K562 (cell line): Measurements from ENCODE around the gene RBBP7. TPM values are rescaled to one million over a fixed set of nuclear protein-coding genes. Genes with fewer than 3 reads are reported as not detected.

Source experiments
- ATAC-seq: fragments of 200-7000 bp; cut with Tn5 transposase; 3 replicates; pipeline ENCODE4 v1.9.1; 2020; ENCODE audit warnings: moderate library complexity
- BruUV-seq: library from RNA; stranded (reverse); fragments of 400-500 nt; replicated peaks from 2 replicates; lab custom pipeline; 2021; lab: Mats Ljungman, UMichigan
- CTCF ChIA-PET: fragments of 300-600 bp; formaldehyde crosslinking; extraction: SDS; loops from one replicate; lab custom pipeline; 2021; ENCODE audit warnings: low intra/inter-chr PET ratio; lab: Yijun Ruan, JAX
- POLR2A ChIA-PET: fragments of 300-600, 350-650 bp; sonication (Branson Sonifier 250); formaldehyde crosslinking; extraction: SDS; loops from one replicate; lab custom pipeline; 2021; ENCODE audit warnings: antibody characterized with exemption, inconsistent platforms; lab: Yijun Ruan, JAX
- DNase-seq, 4 experiments: peaks; one replicate each; pipeline versions ENCODE4 v3.0.0 to v3.0.0-alpha.2; 2011 to 2018; ENCODE audit warnings: low spot score in 3 of 4, mixed read lengths in 3 of 4; ENCODE audit errors: extremely low read depth in 1 of 4
- FAIRE-seq: peaks from 2 replicates; lab custom pipeline; 2011; peaks lifted over from hg19 to GRCh38; lab: Jason Lieb, UNC
- H2AFZ ChIP-seq: 2 replicates; pipeline ENCODE4 v1.6.0; 2011; ENCODE audit warnings: low read depth, low read length, control low read depth, inconsistent platforms
- H3K27ac ChIP-seq: fragments of 200-600 bp; 3 replicates; pipeline ENCODE4 v1.8.0; 2011; ENCODE audit warnings: low read depth, mild to moderate bottlenecking, control low read depth, inconsistent platforms, low read length, moderate library complexity, mixed read lengths; ENCODE audit errors: extremely low read depth
- H3K27me3 ChIP-seq, 2 experiments: fragments of 300-600 bp in 1 of 2; 2 replicates in 1 of 2; 3 replicates in 1 of 2; pipeline versions ENCODE4 v1.6.0 to v1.8.0; 2011; ENCODE audit warnings: inconsistent platforms in 2 of 2, low read length in 2 of 2, mild to moderate bottlenecking in 1 of 2, mixed read lengths in 1 of 2, moderate library complexity in 1 of 2; ENCODE audit not compliant: control insufficient read depth in 2 of 2, insufficient read depth in 2 of 2
- H3K36me3 ChIP-seq: fragments of 300-600 bp; 3 replicates; pipeline ENCODE4 v1.8.0; 2011; ENCODE audit warnings: mild to moderate bottlenecking, low read length, inconsistent platforms; ENCODE audit not compliant: control insufficient read depth, insufficient read depth
- H3K4me1 ChIP-seq, 2 experiments: fragments of 200-600 bp in 1 of 2; replicated peaks in 1 of 2; 2 replicates in 1 of 2; 3 replicates in 1 of 2; pipeline versions ENCODE4 v1.5.1 to v1.8.0; 2011; ENCODE audit warnings: inconsistent platforms in 2 of 2, low read length in 2 of 2, mild to moderate bottlenecking in 1 of 2, mixed read lengths in 1 of 2, moderate library complexity in 1 of 2; ENCODE audit not compliant: control insufficient read depth in 2 of 2, insufficient read depth in 2 of 2
- H3K4me2 ChIP-seq: 2 replicates; pipeline ENCODE4 v1.6.1; 2011; ENCODE audit warnings: low read length, control low read depth, inconsistent platforms, mixed read lengths; ENCODE audit not compliant: insufficient read depth
- H3K4me3 ChIP-seq: fragments of 200-600 bp; sonication (generic), shearing (Covaris generic); 2 replicates; pipeline ENCODE4 v1.5.1; 2016; ENCODE audit warnings: control low read depth, inconsistent platforms
- H3K79me2 ChIP-seq: fragments of 200-600 bp; 3 replicates; pipeline ENCODE4 v1.8.0; 2011; ENCODE audit warnings: low read length, inconsistent platforms; ENCODE audit not compliant: control insufficient read depth, insufficient read depth
- H3K9ac ChIP-seq, 2 experiments: 2 replicates each; pipeline versions ENCODE4 v1.6.0 to v1.6.1; 2011; ENCODE audit warnings: low read depth in 2 of 2, low read length in 2 of 2, control low read depth in 1 of 2, inconsistent platforms in 1 of 2, mild to moderate bottlenecking in 1 of 2, mixed read lengths in 1 of 2; ENCODE audit not compliant: insufficient read depth in 1 of 2
- H3K9me1 ChIP-seq: one replicate; pipeline ENCODE4 v1.6.0; 2011; ENCODE audit warnings: inconsistent platforms, mild to moderate bottlenecking, low read length, moderate library complexity; ENCODE audit not compliant: control insufficient read depth, insufficient read depth
- H3K9me3 ChIP-seq: replicated peaks from 2 replicates; pipeline ENCODE4 v1.5.1; 2011; ENCODE audit warnings: low read depth, low read length, inconsistent platforms; ENCODE audit not compliant: control insufficient read depth, insufficient read depth
- H4K20me1 ChIP-seq: replicated peaks from 2 replicates; pipeline ENCODE4 v1.6.1; 2011; ENCODE audit warnings: low read length, inconsistent platforms, mixed read lengths; ENCODE audit not compliant: control insufficient read depth, insufficient read depth
- CEBPB ChIP-seq: fragments of 450-650 bp; IDR thresholded peaks from 2 replicates; pipeline ENCODE4 v1.6.1; 2016; ENCODE audit warnings: missing genetic modification characterization, missing compliant biosample characterization
- CHD2 ChIP-seq: IDR thresholded peaks from 2 replicates; pipeline ENCODE4 v1.6.1; 2011; ENCODE audit warnings: low read depth, low read length
- HOXB6 ChIP-seq: fragments of 250-450 bp; sonication (Bioruptor Pico); IDR thresholded peaks from 2 replicates; pipeline ENCODE4 v1.5.1; 2022; ENCODE audit warnings: mild to moderate bottlenecking, borderline replicate concordance
- MAFG ChIP-seq: fragments of 450-650 bp; conservative IDR thresholded peaks from 2 replicates; pipeline ENCODE4 v1.6.1; 2016; ENCODE audit warnings: missing genetic modification characterization, missing compliant biosample characterization
- NCOA6 ChIP-seq: fragments of 450-650 bp; IDR thresholded peaks from 2 replicates; pipeline ENCODE4 v1.6.1; 2017; ENCODE audit warnings: mild to moderate bottlenecking
- PML ChIP-seq: IDR thresholded peaks from 2 replicates; pipeline ENCODE4 v1.6.1; 2012; ENCODE audit warnings: low read length, inconsistent platforms
- POLR2G ChIP-seq: fragments of 200-400 bp; formaldehyde crosslinking; IDR thresholded peaks from 2 replicates; pipeline ENCODE4 v1.6.1; 2017; ENCODE audit warnings: low read depth, mild to moderate bottlenecking, antibody characterized with exemption, low read length, moderate library complexity
- PTBP1 ChIP-seq: fragments of 200-400 bp; formaldehyde crosslinking; IDR thresholded peaks from 2 replicates; pipeline ENCODE4 v1.6.1; 2017; ENCODE audit warnings: low read depth, low read length
- TFAP4 ChIP-seq: sonication (generic); formaldehyde crosslinking; IDR thresholded peaks from 2 replicates; pipeline ENCODE4 v1.8.0; 2022; ENCODE audit warnings: missing genetic modification reagents, mild to moderate bottlenecking, moderate library complexity, borderline replicate concordance
- TSHZ1 ChIP-seq: fragments of 250-450 bp; sonication (Bioruptor Pico); IDR thresholded peaks from 2 replicates; pipeline ENCODE4 v1.4.0; 2020; ENCODE audit warnings: mild to moderate bottlenecking, moderate library complexity
- ZEB2 ChIP-seq: fragments of 450-650 bp; IDR thresholded peaks from 2 replicates; pipeline ENCODE4 v1.6.1; 2016
- ZNF444 ChIP-seq: fragments of 250-450 bp; sonication (Bioruptor Pico); IDR thresholded peaks from 2 replicates; pipeline ENCODE4 v1.4.0; 2020; ENCODE audit warnings: mild to moderate bottlenecking, moderate library complexity
- WGBS: fragments of 100-300 bp; shearing (Covaris generic); methylation state at CpG from one replicate; pipeline ENCODE4 v1.1.6; 2016; ENCODE audit warnings: low coverage, mixed read lengths; ENCODE audit not compliant: insufficient coverage; ENCODE audit errors: missing lambda C conversion rate; 5-methylcytosine and 5-hydroxymethylcytosine counted together
- in situ Hi-C: fragments of 300-500 bp; cut with MboI; formaldehyde crosslinking; loops from 4 replicates; pipeline ENCODE4 v1.15.0; 2018; ENCODE audit warnings: inconsistent platforms, mixed read lengths
- intact Hi-C: fragments of 100-400 bp; cut with micrococcal nuclease; formaldehyde crosslinking; loops from 2 replicates; pipeline ENCODE4 v1.14.2; 2022
- polyA plus RNA-seq, 8 experiments: library from polyadenylated mRNA; depleted of rRNA in 4 of 8; stranded (reverse) in 5 of 8; unstranded in 3 of 8; fragments of >200 nt; fragmentation: Nextera tagmentation in 2 of 8; fragmentation: Illumina TruSeq in 1 of 8; extraction: Ambion mirVana in 2 of 8; extraction: Trizol in 1 of 8; gene quantifications; 2 replicates each; pipeline versions ENCODE4 v1.2.1 to v1.2.3, GENCODE V29; 2011 to 2014; ENCODE audit warnings: inconsistent platforms in 1 of 8, missing spikeins in 1 of 8
- total RNA-seq, 7 experiments: library from RNA; depleted of rRNA in 6 of 7; stranded (reverse); fragments of >200 nt in 6 of 7; fragmentation: Illumina TruSeq in 2 of 7; extraction: Trizol in 2 of 7; gene quantifications; 2 replicates each; pipeline versions ENCODE4 v1.2.1 to v1.2.3, GENCODE V29; 2011 to 2021; ENCODE audit warnings: low replicate concordance in 1 of 7

Gene RBBP7
- total and polyA plus RNA-seq, 9 of the 15 experiments (the other 6 are each of a cell fraction or from before 2014, with no cell fraction given), result 79.0 to 364 (median 182) TPM

DNA sequence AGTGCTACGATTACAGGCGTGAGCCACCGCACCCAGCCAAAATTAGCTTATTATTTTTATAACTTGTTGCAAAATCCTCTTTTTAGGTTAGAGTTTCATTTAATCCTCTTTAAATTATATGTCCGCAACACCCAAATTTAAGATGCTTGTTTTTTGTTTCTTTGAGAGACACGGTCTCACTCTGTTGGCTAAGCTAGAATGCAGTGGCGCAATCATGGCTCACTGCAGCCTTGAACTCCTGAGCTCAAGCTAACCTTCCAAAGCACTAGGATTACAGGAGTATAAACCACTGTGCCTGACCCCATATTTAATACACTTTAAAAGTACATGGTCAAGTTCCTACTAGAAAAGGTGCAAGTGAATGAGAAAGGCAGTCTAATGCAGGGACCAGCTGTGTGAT, 2.2 kb downstream of the RBBP7 start:
- Histone ChIP-seq H3K4me1 (peaks cover 11 to 15% of the 10 kb centered on the region in 2 experiments; a peak in 4 of 5 replicates), H3K9ac (0 out of 4 replicates have a peak overlapping the region, but pooled peaks of 1 of the 2 experiments have one; percentile 7), H3K79me2 (peaks cover 67% of the 10 kb centered on the region), H2AFZ (no peak overlapping the region), H3K27me3 (no peaks in the 10 kb centered on the region), H3K9me3 (no peaks in the 10 kb centered on the region), H3K4me2 (peak overlapping the region; percentile 61; the same call in 1 of the 2 replicates), H4K20me1 (peaks cover 7% of the 10 kb centered on the region; the same call in 1 of the 2 replicates), H3K4me3 (no peak overlapping the region), H3K36me3 (peaks cover 52% of the 10 kb centered on the region), H3K9me1 (peaks cover 3% of the 10 kb centered on the region), H3K27ac (no peak overlapping the region)
- FAIRE-seq (no peak), ATAC-seq (no peak), DNase-seq (no peak)
- no peak for TF ChIP-seq HOXB6 (CRISPR knock-in tag)
- peak; percentile 65 for TF ChIP-seq CEBPB (tag)
- intact Hi-C loops (no loop called here), in situ Hi-C loops (no loop called here)
- 90% methylated on average over 4 of the region's 6 CpGs for WGBS
- BruUV-seq, result no TSS peak
- CTCF ChIA-PET, result no interaction called here
- POLR2A ChIA-PET, result no interaction called here

GRCh38 chrX:16862829-16863228, 7.3 kb downstream of the RBBP7 start:
- in situ Hi-C loops (no loop called here), intact Hi-C loops (no loop called here)
- FAIRE-seq, result no peak
- H2AFZ ChIP-seq, result no peak overlapping the region
- H3K36me3 ChIP-seq, result peaks cover 87% of the 10 kb centered on the region
- no peak overlapping the region for H3K4me3 ChIP-seq
- H3K4me2 ChIP-seq, result no peak overlapping the region
- POLR2A ChIA-PET, result no interaction called here
- peaks cover 7% of the 10 kb centered on the region; the same call in 1 of the 2 replicates for H4K20me1 ChIP-seq
- WGBS, result no CpG with 5 or more reads among the region's 2 CpGs
- peaks cover 3% of the 10 kb centered on the region for H3K9me1 ChIP-seq
- no peaks in the 10 kb centered on the region for H3K27me3 ChIP-seq
- peaks cover 0 to 3% of the 10 kb centered on the region in 2 experiments; a peak in 3 of 5 replicates for H3K4me1 ChIP-seq
- CTCF ChIA-PET, result no interaction called here
- H3K79me2 ChIP-seq, result peaks cover 87% of the 10 kb centered on the region
- BruUV-seq, result no TSS peak
- no peak for DNase-seq
- H3K27ac ChIP-seq, result no peak overlapping the region
- no peaks in the 10 kb centered on the region for H3K9me3 ChIP-seq
- H3K9ac ChIP-seq, result no peak overlapping the region
- no peak for ATAC-seq
- no peak for TF ChIP-seq POLR2G
- no peak for TF ChIP-seq ZEB2
- TF ChIP-seq PTBP1, result no peak
- no peak for TF ChIP-seq NCOA6
- no peak for TF ChIP-seq TFAP4 (CRISPR knock-in tag)
- no peak for TF ChIP-seq MAFG (tag)
- TF ChIP-seq PML, result no peak
- no peak for TF ChIP-seq TSHZ1 (CRISPR knock-in tag)
- TF ChIP-seq ZNF444 (CRISPR knock-in tag), result no peak
- no peak for TF ChIP-seq CHD2
